T-helper 1 cell (primary cell): ENCODE data around the gene H6PD.
"Not testable (repeated sequence)": the region's sequence is repeated elsewhere in the genome, so short reads cannot be mapped to it uniquely, and the experiment has no call there.

ENCODE experiments used
- DNase-seq, 5 donors: peaks; one replicate each; pipeline ENCODE4 v3.0.0-alpha.2; 2012 to 2020

H6PD gene

GRCh38 chr1:9298282-9298681 lies 63.7 kb downstream of the H6PD start:
- DNase-seq = no peak

- DNase-seq = not testable (repeated sequence)
Observed at GRCh38 chr1:9299571-9300541, 65.3 kb downstream of the H6PD start.

- DNase-seq = peak in 1 of 5 donors; percentile 18
Observed at GRCh38 chr1:9300573-9300972, 66.0 kb downstream of the H6PD start.

GRCh38 chr1:9302745-9303524 lies 68.4 kb downstream of the H6PD start:
- DNase-seq = no peak

GRCh38 chr1:9303916-9304315 lies 69.3 kb downstream of the H6PD start:
- DNase-seq = no peak

GRCh38 chr1:9305216-9305615 lies 70.6 kb downstream of the H6PD start:
- DNase-seq = no peak

GRCh38 chr1:9306006-9306405 lies 71.4 kb downstream of the H6PD start:
- no peak for DNase-seq

GRCh38 chr1:9307303-9307702 lies 72.7 kb downstream of the H6PD start:
- DNase-seq = no peak

GRCh38 chr1:9308236-9308785 lies 73.7 kb downstream of the H6PD start:
- DNase-seq = no peak

- no peak for DNase-seq
Observed at GRCh38 chr1:9309080-9309479, 74.5 kb downstream of the H6PD start.

- DNase-seq = no peak
Observed at GRCh38 chr1:9309991-9310390, 75.4 kb downstream of the H6PD start.

- DNase-seq = no peak
Observed at GRCh38 chr1:9311029-9311428, 76.5 kb downstream of the H6PD start.

- no peak for DNase-seq
Observed at GRCh38 chr1:9311479-9311878, 76.9 kb downstream of the H6PD start.

- DNase-seq = no peak
Observed at GRCh38 chr1:9312168-9312720, 77.7 kb downstream of the H6PD start.

GRCh38 chr1:9313576-9313975 lies 79.0 kb downstream of the H6PD start:
- no peak for DNase-seq

GRCh38 chr1:9314111-9314510 lies 79.5 kb downstream of the H6PD start:
- no peak for DNase-seq

GRCh38 chr1:9314711-9315379 lies 80.3 kb downstream of the H6PD start:
- DNase-seq = no peak

GRCh38 chr1:9315411-9316079 lies 81.0 kb downstream of the H6PD start:
- DNase-seq = peak in 1 of 5 donors; percentile 87

GRCh38 chr1:9316080-9316444 lies 81.5 kb downstream of the H6PD start:
- DNase-seq = peak in 1 of 5 donors; percentile 39

- DNase-seq = no peak
Observed at GRCh38 chr1:9316512-9316911, 81.9 kb downstream of the H6PD start.

- DNase-seq = no peak
Observed at GRCh38 chr1:9317072-9317471, 82.5 kb downstream of the H6PD start.
